GM19238 (cell line): Measurements from ENCODE around the gene ZNF714.

ENCODE experiments used
- DNase-seq: peaks from one replicate; pipeline ENCODE4 v3.0.0; 2011; ENCODE audit warnings: low spot score; ENCODE audit not compliant: insufficient read length

The ZNF714 gene

GRCh38 chr19:21082011-21082975, at the start of gene ZNF714:
ZNF714 (plus strand) TSS chr19:21082203; CDS start chr19:21098269, 16,066 bp downstream.
- peak; percentile 72 for DNase-seq

DNA sequence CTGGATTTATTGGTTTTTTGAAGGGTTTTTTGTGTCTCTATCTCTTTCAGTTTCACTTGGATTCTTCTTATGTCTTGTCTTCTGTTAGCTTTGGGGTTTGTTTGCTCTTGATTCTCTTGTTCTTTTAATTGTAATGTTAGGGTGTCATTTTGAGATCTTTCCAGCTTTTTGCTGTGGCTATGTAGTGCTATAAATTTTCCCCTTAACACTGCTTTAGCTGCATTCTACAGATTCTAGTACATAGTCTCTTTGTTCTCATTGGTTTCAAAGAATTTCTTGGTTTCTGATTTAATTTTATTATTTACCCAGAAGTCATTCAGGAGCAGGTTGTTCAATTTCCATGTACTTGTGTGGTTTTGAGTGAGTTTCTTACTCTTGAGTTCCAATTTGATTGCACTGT, 37.0 kb upstream of the ZNF714 start:
- no peak for DNase-seq

GRCh38 chr19:21046489-21046888, 35.5 kb upstream of the ZNF714 start:
- DNase-seq, result no peak

DNA sequence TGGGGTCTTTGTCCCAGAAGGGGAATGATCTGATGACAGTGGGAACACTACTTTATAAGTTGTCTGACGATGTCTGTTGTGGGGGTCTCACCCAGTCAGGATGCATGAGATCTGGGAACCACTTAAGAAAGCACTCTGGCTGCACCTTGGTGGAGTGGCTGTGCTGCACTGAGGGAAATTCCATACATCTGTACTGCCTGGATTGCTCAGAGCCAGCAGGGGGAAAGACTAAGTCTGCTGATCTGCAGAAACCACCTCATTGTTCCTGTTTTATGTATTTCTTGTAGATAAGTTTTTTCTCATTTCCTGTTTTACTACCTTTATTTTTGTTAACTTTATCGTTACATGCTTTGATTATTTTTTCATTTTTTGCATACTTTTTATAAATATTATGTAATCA, 34.3 kb upstream of the ZNF714 start:
- no peak for DNase-seq

- DNase-seq, result no peak
Measured at GRCh38 chr19:21052902-21053301, 29.1 kb upstream of the ZNF714 start.

DNA sequence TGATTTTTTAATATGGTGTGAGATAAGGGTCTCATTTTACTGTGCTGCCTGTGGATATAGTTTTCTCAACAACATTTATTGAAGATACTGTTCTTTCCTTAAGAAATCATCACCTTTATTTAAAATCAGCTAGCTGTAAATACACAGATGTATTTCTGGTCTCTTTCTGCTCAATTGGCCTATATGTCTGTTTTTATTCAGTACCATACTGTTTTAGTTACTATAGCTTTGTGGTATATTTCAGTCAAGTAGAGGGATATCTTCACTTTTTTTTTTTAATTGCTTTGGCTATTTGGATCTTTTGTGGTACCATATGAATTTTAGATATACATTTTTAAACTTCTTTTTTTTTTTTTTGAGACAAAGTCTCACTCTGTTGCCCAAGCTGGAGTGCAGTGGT, 16.7 kb upstream of the ZNF714 start:
- DNase-seq, result no peak

GRCh38 chr19:21084343-21084742, 2.3 kb downstream of the ZNF714 start:
- no peak for DNase-seq

GRCh38 chr19:21087871-21088270, 5.9 kb downstream of the ZNF714 start:
- DNase-seq, result no peak

- no peak for DNase-seq
Measured at GRCh38 chr19:21092109-21092508, 10.1 kb downstream of the ZNF714 start.

DNA sequence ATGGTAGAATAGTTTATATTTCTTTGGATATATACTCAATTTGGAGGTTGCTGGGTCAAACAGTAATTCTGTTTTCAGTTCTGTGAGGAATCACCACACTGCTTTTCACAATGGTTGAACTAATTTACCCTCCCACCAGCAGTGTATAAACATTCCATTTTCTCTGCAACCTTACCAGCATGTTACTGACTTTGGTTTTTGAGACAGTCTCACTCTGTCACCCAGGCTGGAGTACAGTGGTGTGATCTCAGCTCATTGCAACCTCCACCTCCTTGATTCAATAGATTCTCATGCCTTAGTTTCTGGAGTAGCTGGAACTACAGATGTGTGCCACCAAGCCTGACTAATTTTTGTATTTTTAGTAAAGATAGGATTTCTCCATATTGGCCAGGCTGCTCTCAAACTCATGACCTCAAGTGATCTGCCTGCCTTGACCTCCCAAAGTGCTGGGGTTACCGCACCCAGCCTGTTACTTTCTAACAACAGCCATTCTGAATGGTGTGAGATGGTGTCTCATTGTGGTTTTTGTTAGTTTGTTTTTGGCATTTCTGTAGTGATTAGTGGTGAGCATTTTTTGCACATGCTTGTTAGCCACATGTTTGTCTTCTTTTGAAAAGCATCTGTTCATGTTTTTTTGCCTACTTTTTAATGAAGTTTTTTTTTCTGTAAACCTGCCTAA, 12.5 kb downstream of the ZNF714 start:
- no peak for DNase-seq

- DNase-seq, result no peak
Measured at GRCh38 chr19:21098291-21098690, 16.3 kb downstream of the ZNF714 start.

DNA sequence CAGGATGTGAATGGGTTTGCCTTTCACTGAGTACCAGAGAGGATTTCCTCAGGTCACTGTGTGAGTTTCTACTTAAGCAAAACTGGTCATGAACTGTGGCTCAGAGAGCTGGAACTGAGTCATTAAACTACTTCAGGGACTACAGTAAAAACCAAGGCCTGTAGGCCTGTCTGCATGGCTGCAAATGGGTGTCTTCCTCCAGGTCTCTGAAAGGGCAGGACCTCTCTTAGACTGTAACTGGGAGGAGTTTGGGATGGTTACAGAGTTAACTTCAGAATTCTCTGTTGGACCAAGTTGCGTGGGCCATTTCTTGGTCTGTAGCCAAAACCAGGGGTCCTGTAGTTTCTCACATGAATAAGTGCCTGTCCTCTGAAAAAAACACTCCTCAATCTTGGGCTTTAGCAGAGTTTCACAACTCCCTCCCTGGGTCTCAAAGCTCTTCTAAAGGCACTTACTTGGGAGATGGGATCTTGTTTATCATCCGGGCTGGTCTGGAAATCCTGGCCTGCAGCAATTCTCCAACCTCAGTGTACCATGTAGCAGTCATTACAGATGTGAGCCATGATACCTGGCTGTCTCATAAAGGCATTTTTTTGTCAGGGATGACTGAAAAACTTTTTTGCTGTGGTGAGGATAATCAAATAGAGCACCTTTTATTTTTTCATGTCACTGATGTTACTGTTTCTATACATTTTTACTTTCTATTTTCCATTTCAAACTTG, 19.7 kb downstream of the ZNF714 start:
- DNase-seq, result no peak

GRCh38 chr19:21109116-21109515, 27.1 kb downstream of the ZNF714 start:
- no peak for DNase-seq

GRCh38 chr19:21110183-21110582, 28.2 kb downstream of the ZNF714 start:
- DNase-seq, result no peak

DNA sequence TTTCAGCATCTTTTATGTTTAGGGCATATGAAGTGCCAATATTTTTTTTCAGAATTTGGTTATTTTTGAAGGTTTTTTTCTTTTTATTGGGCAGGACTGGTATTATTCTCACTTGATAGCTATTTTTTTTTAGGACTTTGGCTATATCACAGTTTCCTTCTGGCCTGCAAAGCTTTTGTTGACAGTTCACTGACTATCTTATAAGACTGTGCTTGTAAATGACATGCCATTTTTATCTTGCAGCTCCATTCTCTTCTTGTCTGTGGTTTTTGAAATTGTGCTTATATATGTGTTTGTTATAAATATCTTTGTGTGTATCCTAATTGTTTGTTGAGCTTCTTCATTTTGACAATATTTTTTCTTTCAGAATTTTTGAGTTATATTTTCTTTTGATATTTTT, 33.4 kb downstream of the ZNF714 start:
- DNase-seq, result no peak

- no peak for DNase-seq
Measured at GRCh38 chr19:21117041-21117907, 35.3 kb downstream of the ZNF714 start.

- no peak for DNase-seq
Measured at GRCh38 chr19:21126078-21126477, 44.1 kb downstream of the ZNF714 start.

DNA sequence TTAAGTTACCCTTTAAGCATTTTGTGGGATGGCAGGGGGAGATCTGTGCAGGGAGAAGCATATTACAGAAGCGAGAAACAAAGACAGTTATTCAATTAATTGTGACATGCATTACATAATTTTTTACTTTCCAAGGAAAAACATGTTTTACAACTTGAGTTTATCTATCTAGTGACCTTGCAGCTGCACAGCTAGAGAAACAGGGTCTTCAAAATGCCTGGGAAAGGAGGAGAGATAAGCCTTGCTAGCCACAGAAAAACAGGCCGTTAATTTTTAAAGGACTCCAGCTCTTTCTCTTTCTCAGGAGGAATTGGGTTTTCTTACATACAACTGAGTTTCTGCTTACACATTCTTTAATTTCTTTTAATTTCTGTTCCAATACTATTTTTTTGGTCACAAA, 45.0 kb downstream of the ZNF714 start:
- no peak for DNase-seq

- DNase-seq, result no peak
Measured at GRCh38 chr19:21127898-21128297, 45.9 kb downstream of the ZNF714 start.

DNA sequence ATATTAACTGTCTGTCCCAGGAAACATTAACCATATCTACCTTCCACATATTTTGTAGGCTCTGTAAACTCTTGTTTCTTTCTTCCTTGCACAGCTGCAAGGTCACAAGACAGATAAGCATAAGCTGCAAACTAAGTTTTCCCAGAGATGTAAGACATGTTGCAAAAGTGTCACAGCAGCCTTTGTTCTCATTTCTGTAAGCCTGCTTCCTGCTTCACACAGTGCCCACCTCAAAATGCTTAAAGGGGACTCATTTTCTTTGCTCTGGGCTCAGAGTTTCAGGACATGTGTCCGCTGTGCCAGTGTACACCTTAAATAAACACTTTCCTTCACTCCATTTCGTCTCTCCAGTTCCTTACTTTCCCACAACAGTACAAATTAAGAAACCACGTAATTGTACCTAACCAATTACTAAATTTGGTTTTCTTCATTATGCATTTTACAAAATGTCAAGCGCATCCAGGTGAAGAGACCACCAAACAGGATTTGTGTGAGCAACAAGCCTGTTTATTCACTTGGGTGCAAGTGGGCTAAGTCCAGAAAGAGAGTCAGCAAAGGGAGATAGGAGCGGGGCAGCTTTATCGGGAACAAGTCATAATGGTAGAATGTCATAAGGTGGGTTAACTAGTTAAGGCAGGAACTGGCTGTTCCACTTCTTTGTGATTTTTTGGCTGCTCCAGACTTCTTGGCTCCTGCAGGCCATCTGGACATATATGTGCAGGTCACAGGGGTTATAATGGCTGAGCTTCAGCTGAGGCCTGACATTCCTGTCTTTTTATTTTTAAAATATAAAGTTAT, 47.1 kb downstream of the ZNF714 start:
- no peak for DNase-seq
